HG03066 (cell line): ENCODE measurements around the gene SDK2.

Experiments
- ATAC-seq: cut with Tn5 transposase; IDR thresholded peaks from one replicate; pipeline ENCODE4 v1.9.1; 2021; ENCODE audit warnings: low read depth; ENCODE audit not compliant: unreplicated experiment

Gene SDK2

GRCh38 chr17:73411313-73411747 lies 232.9 kb downstream of the SDK2 start:
- ATAC-seq: no peak

DNA sequence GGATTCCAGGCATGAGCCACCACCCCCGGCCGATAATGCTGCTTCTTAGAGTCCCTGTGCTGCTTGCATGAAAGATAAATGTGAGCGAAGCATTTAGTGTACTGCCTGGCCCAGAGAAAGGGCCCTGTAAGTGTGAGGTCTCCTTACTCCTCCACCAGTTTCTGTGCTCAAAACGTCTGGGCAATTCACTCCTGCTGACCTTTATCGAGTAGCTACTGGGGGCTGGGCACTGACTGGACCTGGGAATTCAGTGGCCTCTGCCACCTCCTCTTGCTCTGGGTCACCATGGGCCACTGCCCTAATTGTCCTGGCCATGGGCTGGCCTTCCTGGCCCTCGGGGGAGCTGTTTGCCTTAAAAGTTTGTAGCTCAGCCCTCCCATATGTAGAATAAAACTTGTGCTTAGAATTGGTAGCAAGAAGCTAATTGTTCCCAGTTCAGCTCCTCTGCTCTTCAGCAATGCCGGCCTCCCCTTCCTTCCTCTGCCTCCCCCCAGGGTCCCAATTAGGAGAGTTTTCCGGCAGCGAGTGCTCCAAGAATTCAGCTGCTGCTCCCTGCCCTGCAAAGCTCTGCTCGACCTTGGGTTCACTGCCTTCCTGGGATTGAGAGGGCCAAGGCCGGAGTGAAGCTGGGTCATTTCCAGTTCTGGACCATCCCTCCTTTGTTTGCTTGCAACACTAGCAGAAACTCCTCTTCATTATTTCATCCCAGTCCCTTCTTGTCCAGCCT lies 233.5 kb downstream of the SDK2 start:
- no peak for ATAC-seq

DNA sequence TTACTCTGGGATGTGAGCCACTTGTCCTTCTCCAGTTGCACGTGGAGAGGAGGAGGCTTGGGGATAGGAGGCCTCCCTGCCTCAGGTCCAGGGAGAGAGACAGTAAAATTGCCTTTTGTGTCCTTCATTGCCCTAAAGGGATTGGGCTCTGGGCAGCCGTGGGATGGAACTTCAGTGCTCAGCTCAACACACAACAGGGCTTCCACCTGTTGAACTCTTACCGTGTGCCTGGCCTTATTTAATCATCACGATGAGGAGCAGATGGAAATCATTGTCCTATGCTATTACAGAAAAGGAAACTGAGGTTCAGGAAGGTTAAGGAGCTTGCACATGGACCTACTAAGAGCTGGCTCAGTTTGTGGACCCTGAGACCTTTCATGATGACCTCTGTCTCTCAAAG lies 240.0 kb downstream of the SDK2 start:
- no peak for ATAC-seq

DNA sequence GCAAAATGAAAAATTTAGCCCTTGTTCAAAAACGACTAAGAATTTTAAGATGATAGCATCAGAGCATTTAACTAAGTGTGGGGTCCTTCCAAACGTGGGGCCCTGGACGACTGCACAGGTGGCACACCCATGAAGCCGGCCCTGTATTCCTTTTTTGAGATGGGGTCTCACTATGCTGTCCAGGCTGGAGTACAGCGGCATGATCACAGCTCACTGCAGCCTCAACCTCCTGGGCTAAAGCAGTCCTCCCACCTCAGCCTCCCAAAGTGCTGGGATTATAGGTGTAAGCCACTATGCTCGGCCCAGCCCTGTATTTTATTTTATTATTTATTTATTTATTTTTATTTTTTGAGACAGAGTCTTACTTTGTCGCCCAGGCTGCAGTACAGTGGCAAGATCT lies 241.8 kb downstream of the SDK2 start:
- no peak for ATAC-seq

DNA sequence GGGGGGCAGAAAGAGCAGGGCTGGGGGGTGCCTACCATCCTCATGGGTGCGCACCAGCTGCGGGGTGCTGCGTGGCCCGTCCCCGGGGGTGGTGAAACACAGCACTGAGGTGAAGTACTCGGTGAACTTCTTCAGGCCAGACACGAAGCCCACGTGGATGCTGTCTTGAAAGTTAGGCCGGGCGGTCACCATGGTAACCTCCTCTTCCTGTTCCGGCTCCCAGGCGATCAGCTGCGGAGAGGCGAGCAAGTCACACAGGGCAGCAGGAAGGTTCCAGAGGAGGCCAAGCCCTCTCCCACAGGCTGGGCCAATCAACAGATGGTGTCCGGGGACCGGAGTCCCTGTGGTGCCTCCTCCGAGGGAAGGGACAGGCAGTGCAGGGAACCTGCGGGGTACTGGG lies 242.3 kb downstream of the SDK2 start:
- no peak for ATAC-seq

GRCh38 chr17:73400915-73401545 lies 243.2 kb downstream of the SDK2 start:
- ATAC-seq: no peak

DNA sequence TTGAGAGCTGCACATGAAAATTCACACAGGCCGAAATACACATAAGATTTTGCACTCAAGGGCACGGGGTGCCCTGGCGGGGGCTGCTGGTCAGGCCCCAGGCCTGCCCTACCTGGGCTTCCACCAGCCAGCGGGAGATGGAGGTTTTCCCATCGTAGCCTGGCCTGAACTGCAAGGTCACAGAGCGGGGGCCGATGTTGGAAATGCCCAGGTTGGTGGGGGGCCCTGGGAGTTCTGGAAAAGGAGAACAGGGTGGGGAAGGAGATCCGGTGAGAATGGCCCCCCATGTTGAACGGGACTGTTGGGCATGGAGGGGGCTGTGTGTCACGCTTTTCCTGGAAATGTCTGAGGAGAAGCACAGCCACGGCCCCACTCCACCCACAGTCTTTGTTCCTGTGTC lies 245.2 kb downstream of the SDK2 start:
- no peak for ATAC-seq

DNA sequence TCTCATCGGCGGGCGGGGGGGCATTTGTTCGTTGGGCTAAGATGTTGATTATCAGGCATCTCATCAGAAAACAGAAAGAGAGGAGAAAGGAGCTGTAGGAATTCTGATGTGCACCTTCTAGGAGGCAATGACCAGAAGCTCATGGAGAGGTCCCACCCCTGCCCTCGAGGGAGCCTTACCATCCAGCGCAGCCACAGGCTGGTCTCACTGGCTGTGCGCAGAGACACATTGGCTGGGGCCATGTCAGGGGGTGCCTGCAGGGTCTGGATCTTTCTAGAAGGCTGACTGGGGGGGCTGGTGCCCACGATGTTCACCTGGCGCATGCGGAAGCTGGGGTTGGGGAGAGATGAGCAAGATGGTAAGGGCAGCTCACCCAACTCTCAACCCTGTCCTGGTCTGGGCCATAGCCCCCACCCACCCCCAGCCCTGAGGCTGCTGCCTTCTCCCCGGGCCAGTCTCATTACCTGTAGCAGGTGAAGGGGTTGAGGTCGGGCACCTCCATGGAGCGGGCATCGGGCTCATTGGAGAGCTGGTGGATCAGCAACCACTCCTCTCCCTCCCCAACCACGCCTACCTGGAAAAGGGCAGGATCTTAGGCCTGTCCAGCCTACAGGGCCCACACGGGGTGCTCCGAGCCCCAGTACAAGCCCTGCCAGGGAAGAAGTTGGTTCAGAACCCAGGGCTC lies 246.2 kb downstream of the SDK2 start:
- ATAC-seq: no peak

GRCh38 chr17:73397278-73397826 lies 246.9 kb downstream of the SDK2 start:
- no peak for ATAC-seq

- ATAC-seq: no peak
Measured at GRCh38 chr17:73396431-73397277, 247.6 kb downstream of the SDK2 start.

- ATAC-seq: no peak
Measured at GRCh38 chr17:73394512-73395450, 249.5 kb downstream of the SDK2 start.

DNA sequence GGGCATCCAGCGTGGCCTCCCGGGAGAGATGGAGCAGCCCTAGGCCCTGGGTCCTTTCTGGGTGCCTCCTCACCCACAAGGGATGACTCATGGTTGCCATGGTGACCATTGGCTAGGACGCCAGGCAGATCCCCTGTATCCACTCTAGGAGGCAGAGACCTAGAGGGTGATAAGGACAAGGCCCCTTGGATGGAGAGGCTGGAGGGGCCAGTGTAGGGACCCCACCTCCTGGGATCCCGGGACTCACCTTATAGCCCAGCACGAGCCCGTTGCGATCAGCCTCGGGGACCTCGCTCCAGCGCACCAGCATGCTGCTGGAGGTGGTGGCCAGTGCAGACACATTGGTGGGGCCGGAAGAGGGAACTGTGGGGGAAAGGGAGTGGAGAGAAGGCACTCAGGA lies 250.3 kb downstream of the SDK2 start:
- no peak for ATAC-seq

GRCh38 chr17:73393381-73393780 lies 250.9 kb downstream of the SDK2 start:
- ATAC-seq: no peak

DNA sequence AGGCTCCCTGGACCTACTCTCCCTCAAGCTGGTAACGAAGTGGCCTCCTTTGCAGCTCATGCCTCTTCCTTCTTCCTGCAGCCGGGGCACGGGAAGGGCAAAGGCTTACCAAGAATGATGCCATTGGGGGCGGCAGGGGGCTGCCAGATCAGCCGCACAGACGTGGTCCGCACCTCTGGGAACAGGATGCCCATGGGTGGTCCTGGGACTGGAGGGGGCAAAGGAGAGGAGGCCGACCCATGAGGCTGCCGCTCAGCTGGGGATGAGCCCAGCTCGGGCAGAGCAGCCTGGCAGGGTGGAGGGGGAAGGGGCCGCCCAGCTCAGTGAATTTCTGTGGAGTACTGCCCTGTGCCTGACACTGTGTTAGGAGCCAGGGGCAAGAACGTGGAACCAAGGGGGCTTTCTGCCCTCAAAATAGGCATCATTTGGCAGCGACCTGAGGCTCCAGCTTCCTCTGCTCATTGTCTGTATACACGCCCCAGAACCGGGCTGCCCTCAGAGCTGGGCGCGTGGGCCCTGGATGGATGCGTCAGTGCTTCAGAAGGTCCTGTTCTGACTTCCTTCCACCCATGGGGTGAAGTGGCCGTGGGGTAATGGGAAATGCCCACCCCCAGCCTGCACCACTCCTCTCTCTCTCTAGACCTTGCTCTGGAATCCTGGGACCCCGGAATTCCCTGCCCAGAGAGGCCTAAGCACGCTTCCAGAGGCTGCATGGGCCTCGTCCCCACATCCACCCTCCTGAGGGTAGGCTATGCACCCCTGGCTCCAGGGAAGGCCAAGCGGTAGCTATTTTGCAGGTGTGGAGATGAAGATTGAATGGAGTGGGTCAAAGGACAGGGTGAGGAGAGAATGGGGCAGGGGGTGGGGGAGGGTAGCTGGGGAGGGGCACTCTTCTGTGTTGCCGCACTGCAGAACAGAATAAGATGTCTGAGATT lies 252.6 kb downstream of the SDK2 start:
- ATAC-seq: no peak

- ATAC-seq: no peak
Measured at GRCh38 chr17:73390851-73391250, 253.4 kb downstream of the SDK2 start.

- ATAC-seq: no peak
Measured at GRCh38 chr17:73390221-73390620, 254.0 kb downstream of the SDK2 start.

DNA sequence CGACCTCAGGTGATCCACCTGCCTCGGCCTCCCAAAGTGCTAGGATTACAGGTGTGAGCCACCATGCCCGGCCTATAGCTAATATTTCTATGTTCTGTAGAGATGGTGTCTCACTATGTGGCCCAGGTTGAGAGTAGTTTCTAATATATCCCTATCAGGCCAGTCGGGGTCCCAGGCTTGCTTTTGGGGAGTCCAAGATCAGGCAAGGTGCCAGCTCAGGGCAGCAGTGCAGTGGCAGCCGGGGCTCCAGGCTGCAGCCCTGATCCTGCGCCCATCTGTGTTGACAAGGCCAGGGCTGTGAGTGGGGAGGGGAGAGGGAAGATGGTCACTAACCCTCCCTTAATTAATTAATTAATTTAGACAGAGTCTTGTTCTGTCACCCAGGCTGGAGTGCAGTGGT lies 254.8 kb downstream of the SDK2 start:
- ATAC-seq: no peak

- ATAC-seq: no peak
Measured at GRCh38 chr17:73388578-73388905, 255.7 kb downstream of the SDK2 start.
